Dedifferentiated amniotic fluid mesenchymal stem cell (primary cell): ENCODE measurements around the gene KRT82.
"Not testable (repeated sequence)": the region's sequence is repeated elsewhere in the genome, so short reads cannot be mapped to it uniquely, and the experiment has no call there.

ENCODE experiments used
- DNase-seq: peaks from one replicate; pipeline ENCODE4 v3.0.0-alpha.2; 2016; ENCODE audit errors: extremely low spot score

Gene KRT82

GRCh38 chr12:52360663-52361271 is 45.4 kb downstream of the KRT82 start:
- no peak for DNase-seq

GRCh38 chr12:52360106-52360662 is 46.0 kb downstream of the KRT82 start:
- DNase-seq, result no peak

GRCh38 chr12:52359621-52360061 is 46.5 kb downstream of the KRT82 start:
- DNase-seq, result no peak

GRCh38 chr12:52358575-52359350 is 47.4 kb downstream of the KRT82 start:
- DNase-seq, result no peak

GRCh38 chr12:52356762-52357580 is 49.2 kb downstream of the KRT82 start:
- no peak for DNase-seq

- DNase-seq, result no peak
These were observed 49.9 kb downstream of the KRT82 start for GRCh38 chr12:52356031-52356761.

- no peak for DNase-seq
These were observed 51.0 kb downstream of the KRT82 start for GRCh38 chr12:52355176-52355575.

GRCh38 chr12:52354200-52354599 is 51.9 kb downstream of the KRT82 start:
- DNase-seq, result no peak

- no peak for DNase-seq
These were observed 52.4 kb downstream of the KRT82 start for GRCh38 chr12:52353766-52354165.

GRCh38 chr12:52352951-52353350 is 53.2 kb downstream of the KRT82 start:
- no peak for DNase-seq

- DNase-seq, result no peak
These were observed 54.7 kb downstream of the KRT82 start for GRCh38 chr12:52351196-52352059.

GRCh38 chr12:52350786-52351185 is 55.3 kb downstream of the KRT82 start:
- no peak for DNase-seq

- DNase-seq, result no peak
These were observed 56.0 kb downstream of the KRT82 start for GRCh38 chr12:52350021-52350620.

GRCh38 chr12:52349196-52349595 is 56.9 kb downstream of the KRT82 start:
- DNase-seq, result no peak

- DNase-seq, result no peak
These were observed 58.3 kb downstream of the KRT82 start for GRCh38 chr12:52347551-52348510.

- DNase-seq, result no peak
These were observed 59.1 kb downstream of the KRT82 start for GRCh38 chr12:52347016-52347415.

- DNase-seq, result no peak
These were observed 59.5 kb downstream of the KRT82 start for GRCh38 chr12:52346593-52346992.

GRCh38 chr12:52345041-52345440 is 61.1 kb downstream of the KRT82 start:
- not testable (repeated sequence) for DNase-seq

- no peak for DNase-seq
These were observed 62.0 kb downstream of the KRT82 start for GRCh38 chr12:52344111-52344510.
